GM23248 (cell line): ENCODE measurements around the gene ADAMTS9. TPM values are rescaled to one million over a fixed set of nuclear protein-coding genes. Genes with fewer than 3 reads are reported as not detected.

Source experiments
- DNase-seq: peaks from one replicate; pipeline ENCODE4 v3.0.0-alpha.2; 2015
- H2AFZ ChIP-seq: fragments of 200-600 bp; sonication (generic); 2 replicates; pipeline ENCODE4 v1.6.1; 2016; ENCODE audit warnings: antibody characterized with exemption
- H3F3A ChIP-seq: fragments of 200-600 bp; sonication (generic); 2 replicates; pipeline ENCODE4 v1.6.1; 2016; ENCODE audit warnings: mild to moderate bottlenecking, antibody characterized with exemption, mixed run types; ENCODE audit not compliant: insufficient read depth
- H3K27ac ChIP-seq: fragments of 200-600 bp; sonication (generic); 2 replicates; pipeline ENCODE4 v1.5.1; 2016; ENCODE audit warnings: mild to moderate bottlenecking
- H3K27me3 ChIP-seq: fragments of 200-600 bp; sonication (generic); replicated peaks from 2 replicates; pipeline ENCODE4 v1.6.1; 2016; ENCODE audit warnings: mild to moderate bottlenecking; ENCODE audit not compliant: insufficient read depth
- H3K36me3 ChIP-seq: fragments of 200-600 bp; sonication (generic); 2 replicates; pipeline ENCODE4 v1.6.1; 2016; ENCODE audit warnings: low read depth, mild to moderate bottlenecking
- H3K4me1 ChIP-seq: fragments of 200-600 bp; sonication (generic); 2 replicates; pipeline ENCODE4 v1.6.1; 2016; ENCODE audit warnings: mild to moderate bottlenecking; ENCODE audit not compliant: insufficient read depth
- H3K4me2 ChIP-seq: fragments of 200-600 bp; sonication (generic); one replicate; pipeline ENCODE4 v1.6.1; 2016; ENCODE audit warnings: mild to moderate bottlenecking; ENCODE audit not compliant: unreplicated experiment
- H3K4me3 ChIP-seq: fragments of 200-600 bp; sonication (generic); 2 replicates; pipeline ENCODE4 v1.5.1; 2016; ENCODE audit warnings: mild to moderate bottlenecking
- H3K79me2 ChIP-seq: fragments of 200-600 bp; sonication (generic); 2 replicates; pipeline ENCODE4 v1.6.1; 2016; ENCODE audit warnings: mild to moderate bottlenecking; ENCODE audit not compliant: insufficient read depth
- H3K9ac ChIP-seq: fragments of 200-600 bp; sonication (generic); 2 replicates; pipeline ENCODE4 v1.6.1; 2016; ENCODE audit warnings: mild to moderate bottlenecking
- H3K9me2 ChIP-seq: fragments of 200-600 bp; sonication (generic); 2 replicates; pipeline ENCODE4 v1.6.1; 2016; ENCODE audit warnings: mixed run types, mild to moderate bottlenecking, moderate library complexity; ENCODE audit not compliant: insufficient read depth
- H3K9me3 ChIP-seq: fragments of 200-600 bp; sonication (generic); one replicate; pipeline ENCODE4 v1.6.1; 2017; ENCODE audit warnings: low read depth
- H4K20me1 ChIP-seq: fragments of 200-600 bp; sonication (generic); 2 replicates; pipeline ENCODE4 v1.6.0; 2016; ENCODE audit not compliant: insufficient read depth
- EZH2 ChIP-seq: fragments of 200-600 bp; sonication (generic); IDR thresholded peaks from 2 replicates; pipeline ENCODE4 v1.6.1; 2018; ENCODE audit warnings: antibody characterized with exemption, mild to moderate bottlenecking; ENCODE audit not compliant: insufficient read depth, poor library complexity, severe bottlenecking
- EZH2phosphoT487 ChIP-seq: fragments of 200-600 bp; sonication (generic); IDR thresholded peaks from 2 replicates; pipeline ENCODE4 v1.6.1; 2018; ENCODE audit warnings: antibody characterized with exemption, moderate library complexity, mild to moderate bottlenecking, low read depth; ENCODE audit not compliant: insufficient read depth
- WGBS, 2 experiments: methylation state at CpG; one replicate each; pipeline ENCODE4 v1.1.6; 2015 to 2017; ENCODE audit warnings: low lambda C conversion rate in 2 of 2, low coverage in 1 of 2; ENCODE audit errors: missing lambda C conversion rate in 2 of 2; 5-methylcytosine and 5-hydroxymethylcytosine counted together
- in situ Hi-C: fragments of 300-500 bp; cut with MboI; formaldehyde crosslinking; loops from 2 replicates; pipeline ENCODE4 v1.15.0; 2020
- polyA plus RNA-seq: library from polyadenylated mRNA; unstranded; fragments of >200 nt; fragmentation: Nextera tagmentation; extraction: Ambion mirVana; gene quantifications from 2 replicates; pipeline ENCODE4 v1.2.1, GENCODE V29; 2016
- total RNA-seq: library from RNA; depleted of rRNA; stranded (reverse); fragments of >200 nt; shearing (Covaris generic); gene quantifications from 2 replicates; pipeline ENCODE4 v1.2.3, GENCODE V29; 2014

ADAMTS9 gene
- total and polyA plus RNA-seq, 2 experiments from 2014 or later, result 0.75 to 1.5 TPM

GRCh38 chr3:64594134-64594533, 93.7 kb downstream of the ADAMTS9 start:
- H3K27me3 ChIP-seq, result no peaks in the 10 kb centered on the region
- H3K9me3 ChIP-seq, result no peaks in the 10 kb centered on the region
- no peak overlapping the region for H3K4me3 ChIP-seq
- no peaks in the 10 kb centered on the region for H3K36me3 ChIP-seq
- TF ChIP-seq EZH2 (no peak), EZH2phosphoT487 (no peak)
- in situ Hi-C loops, result no loop called here
- no peak overlapping the region for H3K4me2 ChIP-seq
- no peak for DNase-seq
- H3K4me1 ChIP-seq, result peaks cover 4% of the 10 kb centered on the region
- no peaks in the 10 kb centered on the region for H4K20me1 ChIP-seq
- WGBS, 2 experiments, result 50 to 55% methylated on average over 9 of the region's 9 CpGs
- no peak overlapping the region for H3K27ac ChIP-seq
- H3K79me2 ChIP-seq, result no peaks in the 10 kb centered on the region
- H3K9ac ChIP-seq, result no peak overlapping the region
- H3K9me2 ChIP-seq, result no peaks in the 10 kb centered on the region
- no peak overlapping the region for H2AFZ ChIP-seq
- peaks cover 15% of the 10 kb centered on the region for H3F3A ChIP-seq

GRCh38 chr3:64593350-64593749, 94.5 kb downstream of the ADAMTS9 start:
- no peak overlapping the region for H3K4me2 ChIP-seq
- H3K79me2 ChIP-seq, result no peaks in the 10 kb centered on the region
- in situ Hi-C loops, result no loop called here
- no peak overlapping the region for H3K9ac ChIP-seq
- peaks cover 4% of the 10 kb centered on the region for H3K4me1 ChIP-seq
- TF ChIP-seq EZH2, result no peak
- no peak for TF ChIP-seq EZH2phosphoT487
- H3K36me3 ChIP-seq, result no peaks in the 10 kb centered on the region
- no peaks in the 10 kb centered on the region for H3K9me2 ChIP-seq
- no peak overlapping the region for H3K27ac ChIP-seq
- DNase-seq, result no peak
- H3K4me3 ChIP-seq, result no peak overlapping the region
- H3K27me3 ChIP-seq, result no peaks in the 10 kb centered on the region
- no peaks in the 10 kb centered on the region for H3K9me3 ChIP-seq
- H3F3A ChIP-seq, result peaks cover 15% of the 10 kb centered on the region
- WGBS, 2 experiments, result 96% methylated on average over 3 of the region's 3 CpGs
- H2AFZ ChIP-seq, result no peak overlapping the region
- no peaks in the 10 kb centered on the region for H4K20me1 ChIP-seq

- in situ Hi-C loops, result no loop called here
- no peaks in the 10 kb centered on the region for H3K9me3 ChIP-seq
- no peak for DNase-seq
- H3K9me2 ChIP-seq, result no peaks in the 10 kb centered on the region
- H4K20me1 ChIP-seq, result no peaks in the 10 kb centered on the region
- peaks cover 15% of the 10 kb centered on the region for H3F3A ChIP-seq
- WGBS, 2 experiments, result 92 to 100% methylated on average over 1 of the region's 1 CpG
- H3K27ac ChIP-seq, result no peak overlapping the region
- H3K36me3 ChIP-seq, result no peaks in the 10 kb centered on the region
- H3K9ac ChIP-seq, result no peak overlapping the region
- no peak overlapping the region for H3K4me3 ChIP-seq
- TF ChIP-seq EZH2phosphoT487, result no peak
- no peak for TF ChIP-seq EZH2
- H3K79me2 ChIP-seq, result no peaks in the 10 kb centered on the region
- H3K4me1 ChIP-seq, result peaks cover 4% of the 10 kb centered on the region
- H2AFZ ChIP-seq, result no peak overlapping the region
- H3K4me2 ChIP-seq, result no peak overlapping the region
- no peaks in the 10 kb centered on the region for H3K27me3 ChIP-seq
Observed at GRCh38 chr3:64591615-64592014, 96.2 kb downstream of the ADAMTS9 start.

GRCh38 chr3:64588380-64588779, 99.4 kb downstream of the ADAMTS9 start:
- H2AFZ ChIP-seq, result no peak overlapping the region
- H3K4me3 ChIP-seq, result no peak overlapping the region
- H3K27me3 ChIP-seq, result no peaks in the 10 kb centered on the region
- H3K36me3 ChIP-seq, result no peaks in the 10 kb centered on the region
- H4K20me1 ChIP-seq, result no peaks in the 10 kb centered on the region
- DNase-seq, result no peak
- WGBS, 2 experiments, result 76 to 86% methylated on average over 1 of the region's 1 CpG
- H3K9ac ChIP-seq, result no peak overlapping the region
- H3K79me2 ChIP-seq, result no peaks in the 10 kb centered on the region
- no peaks in the 10 kb centered on the region for H3K9me2 ChIP-seq
- H3K27ac ChIP-seq, result no peak overlapping the region
- TF ChIP-seq EZH2 (no peak), EZH2phosphoT487 (no peak)
- in situ Hi-C loops, result no loop called here
- no peaks in the 10 kb centered on the region for H3K9me3 ChIP-seq
- H3F3A ChIP-seq, result no peaks in the 10 kb centered on the region
- H3K4me1 ChIP-seq, result no peaks in the 10 kb centered on the region
- no peak overlapping the region for H3K4me2 ChIP-seq

GRCh38 chr3:64586952-64587351, 100.8 kb downstream of the ADAMTS9 start:
- no peak for TF ChIP-seq EZH2
- no peak for TF ChIP-seq EZH2phosphoT487
- Histone ChIP-seq H2AFZ (no peak overlapping the region), H3K4me3 (no peak overlapping the region), H4K20me1 (no peaks in the 10 kb centered on the region), H3K9ac (no peak overlapping the region), H3K36me3 (no peaks in the 10 kb centered on the region), H3K79me2 (no peaks in the 10 kb centered on the region), H3F3A (no peaks in the 10 kb centered on the region), H3K27ac (no peak overlapping the region), H3K4me2 (no peak overlapping the region), H3K9me3 (no peaks in the 10 kb centered on the region), H3K4me1 (no peaks in the 10 kb centered on the region), H3K9me2 (no peaks in the 10 kb centered on the region), H3K27me3 (no peaks in the 10 kb centered on the region)
- no peak for DNase-seq
- in situ Hi-C loops, result no loop called here
- 66 to 69% methylated on average over 4 of the region's 4 CpGs for WGBS, 2 experiments
